BLaER1 (cell line): ENCODE results near the gene DPH5.
A peak's percentile ranks its signal among the peaks of the same experiment; 100 is the strongest.

ENCODE experiments used
- H3K27ac ChIP-seq: shearing (Covaris generic); formaldehyde crosslinking; 2 replicates; pipeline ENCODE4 v1.8.1; 2022
- H3K27me3 ChIP-seq: shearing (Covaris generic); formaldehyde crosslinking; 2 replicates; pipeline ENCODE4 v1.8.1; 2022
- H3K36me3 ChIP-seq: shearing (Covaris generic); formaldehyde crosslinking; 2 replicates; pipeline ENCODE4 v1.8.1; 2022
- H3K4me1 ChIP-seq: shearing (Covaris generic); formaldehyde crosslinking; 2 replicates; pipeline ENCODE4 v1.8.1; 2022
- H3K4me2 ChIP-seq: shearing (Covaris generic); formaldehyde crosslinking; 2 replicates; pipeline ENCODE4 v1.8.1; 2022
- H3K4me3 ChIP-seq: shearing (Covaris generic); formaldehyde crosslinking; 2 replicates; pipeline ENCODE4 v1.8.1; 2022
- H3K9ac ChIP-seq: shearing (Covaris generic); formaldehyde crosslinking; 2 replicates; pipeline ENCODE4 v1.8.1; 2022
- H3K9me3 ChIP-seq: shearing (Covaris generic); formaldehyde crosslinking; 2 replicates; pipeline ENCODE4 v1.8.1; 2022
- H4K20me1 ChIP-seq: shearing (Covaris generic); formaldehyde crosslinking; 2 replicates; pipeline ENCODE4 v1.8.1; 2022
- Cebpa-rat ChIP-seq: shearing (Covaris generic); IDR thresholded peaks from 2 replicates; pipeline ENCODE4 v1.8.1; 2022

DPH5 gene

GRCh38 chr1:101000131-101000873, 25.3 kb downstream of the DPH5 start:
- Histone ChIP-seq H3K9me3 (no peaks in the 10 kb centered on the region), H3K4me2 (no peak overlapping the region), H3K4me3 (no peak overlapping the region), H3K4me1 (peaks cover 32% of the 10 kb centered on the region), H4K20me1 (no peaks in the 10 kb centered on the region), H3K36me3 (peaks cover 43% of the 10 kb centered on the region), H3K9ac (no peak overlapping the region), H3K27ac (no peak overlapping the region), H3K27me3 (no peaks in the 10 kb centered on the region)
- no peak for TF ChIP-seq Cebpa-rat

- Histone ChIP-seq H3K9ac (no peak overlapping the region), H3K36me3 (peaks cover 48% of the 10 kb centered on the region), H3K27me3 (no peaks in the 10 kb centered on the region), H3K4me3 (no peak overlapping the region), H3K4me1 (peaks cover 37% of the 10 kb centered on the region), H3K9me3 (no peaks in the 10 kb centered on the region), H4K20me1 (no peaks in the 10 kb centered on the region), H3K27ac (no peak overlapping the region), H3K4me2 (no peak overlapping the region)
- TF ChIP-seq Cebpa-rat: no peak
Measured at GRCh38 chr1:100998426-100998825, 27.2 kb downstream of the DPH5 start.

GRCh38 chr1:100995198-100995988, 30.2 kb downstream of the DPH5 start:
- TF ChIP-seq Cebpa-rat: no peak
- Histone ChIP-seq H4K20me1 (no peaks in the 10 kb centered on the region), H3K27ac (peak overlapping the region; percentile 54), H3K4me1 (peaks cover 23% of the 10 kb centered on the region), H3K4me2 (peak overlapping the region; percentile 61), H3K27me3 (no peaks in the 10 kb centered on the region), H3K36me3 (peaks cover 58% of the 10 kb centered on the region), H3K9me3 (no peaks in the 10 kb centered on the region), H3K9ac (peak overlapping the region; percentile 5; the same call in 1 of the 2 replicates), H3K4me3 (no peak overlapping the region)

GRCh38 chr1:100989306-100990077, 36.1 kb downstream of the DPH5 start:
- H3K4me1 ChIP-seq: peaks cover 8% of the 10 kb centered on the region
- no peaks in the 10 kb centered on the region for H4K20me1 ChIP-seq
- peaks cover 48% of the 10 kb centered on the region for H3K36me3 ChIP-seq
- no peaks in the 10 kb centered on the region for H3K9me3 ChIP-seq
- no peak overlapping the region for H3K4me3 ChIP-seq
- H3K27ac ChIP-seq: no peak overlapping the region
- TF ChIP-seq Cebpa-rat: no peak
- H3K4me2 ChIP-seq: no peak overlapping the region
- H3K9ac ChIP-seq: no peak overlapping the region
- H3K27me3 ChIP-seq: no peaks in the 10 kb centered on the region

- no peaks in the 10 kb centered on the region for H3K27me3 ChIP-seq
- no peak overlapping the region for H3K27ac ChIP-seq
- no peaks in the 10 kb centered on the region for H4K20me1 ChIP-seq
- H3K4me1 ChIP-seq: 0 out of 2 replicates have a peak, but pooled peaks cover 5% of the 10 kb centered on the region
- no peaks in the 10 kb centered on the region for H3K9me3 ChIP-seq
- H3K9ac ChIP-seq: no peak overlapping the region
- H3K4me3 ChIP-seq: no peak overlapping the region
- peaks cover 53% of the 10 kb centered on the region for H3K36me3 ChIP-seq
- no peak for TF ChIP-seq Cebpa-rat
- H3K4me2 ChIP-seq: no peak overlapping the region
Measured at GRCh38 chr1:100988121-100988520, 37.5 kb downstream of the DPH5 start.

- no peak overlapping the region for H3K4me3 ChIP-seq
- no peak for TF ChIP-seq Cebpa-rat
- H4K20me1 ChIP-seq: no peaks in the 10 kb centered on the region
- H3K9me3 ChIP-seq: no peaks in the 10 kb centered on the region
- H3K4me2 ChIP-seq: no peak overlapping the region
- no peak overlapping the region for H3K9ac ChIP-seq
- no peak overlapping the region for H3K27ac ChIP-seq
- H3K36me3 ChIP-seq: peaks cover 47% of the 10 kb centered on the region
- H3K4me1 ChIP-seq: no peaks in the 10 kb centered on the region
- no peaks in the 10 kb centered on the region for H3K27me3 ChIP-seq
Measured at GRCh38 chr1:100982793-100983192, 42.8 kb downstream of the DPH5 start.

GRCh38 chr1:100979631-100980030, 46.0 kb downstream of the DPH5 start:
- H3K4me1 ChIP-seq: no peaks in the 10 kb centered on the region
- H4K20me1 ChIP-seq: no peaks in the 10 kb centered on the region
- H3K4me3 ChIP-seq: no peak overlapping the region
- H3K27me3 ChIP-seq: no peaks in the 10 kb centered on the region
- peaks cover 67% of the 10 kb centered on the region for H3K36me3 ChIP-seq
- H3K9me3 ChIP-seq: no peaks in the 10 kb centered on the region
- H3K27ac ChIP-seq: no peak overlapping the region
- no peak overlapping the region for H3K9ac ChIP-seq
- no peak overlapping the region for H3K4me2 ChIP-seq
- TF ChIP-seq Cebpa-rat: no peak

- Histone ChIP-seq H3K4me2 (no peak overlapping the region), H3K27me3 (no peaks in the 10 kb centered on the region), H3K4me1 (no peaks in the 10 kb centered on the region), H3K9me3 (no peaks in the 10 kb centered on the region), H4K20me1 (no peaks in the 10 kb centered on the region), H3K36me3 (peaks cover 60% of the 10 kb centered on the region), H3K9ac (no peak overlapping the region), H3K4me3 (no peak overlapping the region), H3K27ac (no peak overlapping the region)
- TF ChIP-seq Cebpa-rat: no peak
Measured at GRCh38 chr1:100976936-100977335, 48.6 kb downstream of the DPH5 start.

- no peak overlapping the region for H3K9ac ChIP-seq
- no peak overlapping the region for H3K4me2 ChIP-seq
- peaks cover 10% of the 10 kb centered on the region for H3K4me1 ChIP-seq
- H3K4me3 ChIP-seq: no peak overlapping the region
- no peak for TF ChIP-seq Cebpa-rat
- H3K36me3 ChIP-seq: peaks cover 44% of the 10 kb centered on the region
- no peaks in the 10 kb centered on the region for H4K20me1 ChIP-seq
- no peaks in the 10 kb centered on the region for H3K9me3 ChIP-seq
- H3K27me3 ChIP-seq: no peaks in the 10 kb centered on the region
- H3K27ac ChIP-seq: no peak overlapping the region
Measured at GRCh38 chr1:100972185-100972584, 53.4 kb downstream of the DPH5 start.

GRCh38 chr1:100971021-100971420, 54.6 kb downstream of the DPH5 start:
- H3K9me3 ChIP-seq: no peaks in the 10 kb centered on the region
- no peaks in the 10 kb centered on the region for H4K20me1 ChIP-seq
- no peak for TF ChIP-seq Cebpa-rat
- H3K36me3 ChIP-seq: peaks cover 45% of the 10 kb centered on the region
- no peak overlapping the region for H3K4me2 ChIP-seq
- no peak overlapping the region for H3K27ac ChIP-seq
- no peak overlapping the region for H3K4me3 ChIP-seq
- no peak overlapping the region for H3K9ac ChIP-seq
- peaks cover 10% of the 10 kb centered on the region for H3K4me1 ChIP-seq
- H3K27me3 ChIP-seq: no peaks in the 10 kb centered on the region
